AG04449 (cell line): ENCODE data around the gene ARHGEF7.

Experiments
- CTCF ChIA-PET: fragments of 350-600 bp; formaldehyde crosslinking; extraction: SDS; loops from one replicate; lab custom pipeline; 2021; ENCODE audit warnings: antibody characterized with exemption; lab: Yijun Ruan, JAX
- POLR2A ChIA-PET: fragments of 400-600, 350-600 bp; formaldehyde crosslinking; extraction: SDS; loops from one replicate; lab custom pipeline; 2020; ENCODE audit warnings: antibody characterized with exemption, inconsistent platforms; lab: Yijun Ruan, JAX
- DNase-seq: peaks from one replicate; pipeline ENCODE4 v3.0.0-alpha.2; 2010; ENCODE audit warnings: low read depth, low spot score
- H3K4me3 ChIP-seq: 2 replicates; pipeline ENCODE4 v1.5.1; 2011; ENCODE audit warnings: low read depth, mild to moderate bottlenecking, control low read depth, low read length
- CTCF ChIP-seq: IDR thresholded peaks from one replicate; pipeline ENCODE4 v1.5.1; 2011; ENCODE audit warnings: mild to moderate bottlenecking, moderate library complexity, low read length, control low read depth, inconsistent platforms; ENCODE audit not compliant: insufficient read depth; ENCODE audit errors: missing control alignments

The ARHGEF7 gene

GRCh38 chr13:111286162-111286561 is 171.1 kb downstream of the ARHGEF7 start:
- CTCF ChIA-PET = interaction anchor here (0.6 to 1.3 kb wide), 3 partner anchors 9 to 423 kb away, joined by 3 to 4 read pairs (median 4); no protein-coding TSS in a partner anchor
- POLR2A ChIA-PET = no interaction called here
- H3K4me3 ChIP-seq = no peak overlapping the region
- no peak for TF ChIP-seq CTCF
- DNase-seq = no peak

GRCh38 chr13:111286749-111287148 is 171.6 kb downstream of the ARHGEF7 start:
- ChIA-PET CTCF (interaction anchor here (1.3 kb wide), 1 partner anchor 10 kb away, joined by 4 read pairs; no protein-coding TSS in a partner anchor), POLR2A (no interaction called here)
- no peak for TF ChIP-seq CTCF
- DNase-seq = no peak
- H3K4me3 ChIP-seq = no peak overlapping the region

GRCh38 chr13:111287201-111287600 is 172.1 kb downstream of the ARHGEF7 start:
- POLR2A ChIA-PET = no interaction called here
- DNase-seq = no peak
- CTCF ChIA-PET = interaction anchor here (1.3 kb wide), 1 partner anchor 10 kb away, joined by 4 read pairs; no protein-coding TSS in a partner anchor
- no peak for TF ChIP-seq CTCF
- no peak overlapping the region for H3K4me3 ChIP-seq

GRCh38 chr13:111288276-111288675 is 173.2 kb downstream of the ARHGEF7 start:
- TF ChIP-seq CTCF = no peak
- ChIA-PET POLR2A (no interaction called here), CTCF (no interaction called here)
- H3K4me3 ChIP-seq = no peak overlapping the region
- DNase-seq = no peak

GRCh38 chr13:111289251-111289650 is 174.1 kb downstream of the ARHGEF7 start:
- no peak for TF ChIP-seq CTCF
- ChIA-PET POLR2A (no interaction called here), CTCF (no interaction called here)
- DNase-seq = no peak
- no peak overlapping the region for H3K4me3 ChIP-seq

GRCh38 chr13:111291908-111292307 is 176.8 kb downstream of the ARHGEF7 start:
- no peak overlapping the region for H3K4me3 ChIP-seq
- POLR2A ChIA-PET = no interaction called here
- TF ChIP-seq CTCF = no peak
- CTCF ChIA-PET = no interaction called here
- DNase-seq = no peak
